ENCODE results near the gene HHIP.

- TF ChIP-seq EZH2 (IDR thresholded peaks at IDR 0.05; ENCODE audit: borderline replicate concordance) (no peak), CTCF (IDR thresholded peaks at IDR 0.05; ENCODE audit: poor library complexity) (no peak), EZH2phosphoT487 (IDR thresholded peaks at IDR 0.05; ENCODE audit: low read depth, severe bottlenecking, unreplicated experiment) (no peak)
These were observed 87.6 kb downstream of the HHIP start for GRCh38 chr4:144733566-144733965.
